ENCODE measurements around the gene NKIRAS1. TPM values are rescaled to one million over a fixed set of nuclear protein-coding genes. Genes with fewer than 3 reads are reported as not detected.
A peak's percentile ranks its signal among the peaks of the same experiment; 100 is the strongest.
"Not testable (repeated sequence)": the region's sequence is repeated elsewhere in the genome, so short reads cannot be mapped to it uniquely, and the experiment has no call there.

Gene NKIRAS1
- total RNA-seq, 1 donor from 2014 or later, result 45.7 TPM

DNA sequence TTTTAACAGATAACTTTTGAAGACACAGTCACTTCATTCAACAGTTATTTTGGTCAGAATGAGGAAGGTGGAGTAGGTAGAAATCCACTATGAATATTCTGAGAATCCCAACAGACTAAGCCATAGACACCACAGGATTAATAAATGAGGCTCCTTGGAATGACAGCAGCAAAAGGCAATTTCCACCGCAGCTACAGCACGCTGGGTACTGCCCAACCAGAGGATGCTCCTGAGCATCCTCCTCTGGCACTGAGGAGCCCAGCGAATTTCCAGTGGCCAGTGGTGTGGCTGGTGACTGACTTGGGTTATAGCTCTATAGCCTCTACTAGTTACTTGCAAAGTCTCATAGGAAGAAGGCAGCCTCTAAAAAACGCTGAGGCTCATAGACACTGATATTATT is 24.6 kb upstream of the NKIRAS1 start:
- DNase-seq (ENCODE audit: low spot score in 2 of 2) (no peak), FAIRE-seq (no peak)

- DNase-seq (ENCODE audit: low spot score in 2 of 2) (no peak), FAIRE-seq (no peak)
These were observed 24.0 kb upstream of the NKIRAS1 start for GRCh38 chr3:23940775-23941174.

DNA sequence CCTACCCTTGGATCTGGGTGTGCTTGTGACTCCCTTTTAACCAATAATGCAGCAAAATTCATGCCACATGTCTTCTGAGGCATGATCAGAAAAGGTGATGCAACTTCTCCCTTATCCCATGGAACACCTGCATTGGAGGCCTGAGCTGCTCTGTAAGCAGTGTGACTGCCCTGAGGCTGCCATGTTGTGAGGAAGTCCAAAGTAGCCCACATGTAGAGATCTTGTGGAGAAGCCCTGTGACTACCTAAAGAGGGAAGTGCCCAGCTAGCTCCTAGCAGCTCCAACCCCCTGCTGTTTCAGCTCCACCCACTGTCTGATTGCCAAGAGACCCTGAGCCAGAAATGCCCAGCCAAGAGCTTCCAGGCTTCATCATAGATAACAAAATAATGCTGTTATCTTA is 21.9 kb upstream of the NKIRAS1 start:
- no peak for DNase-seq (ENCODE audit: low spot score in 2 of 2)
- FAIRE-seq, result no peak

DNA sequence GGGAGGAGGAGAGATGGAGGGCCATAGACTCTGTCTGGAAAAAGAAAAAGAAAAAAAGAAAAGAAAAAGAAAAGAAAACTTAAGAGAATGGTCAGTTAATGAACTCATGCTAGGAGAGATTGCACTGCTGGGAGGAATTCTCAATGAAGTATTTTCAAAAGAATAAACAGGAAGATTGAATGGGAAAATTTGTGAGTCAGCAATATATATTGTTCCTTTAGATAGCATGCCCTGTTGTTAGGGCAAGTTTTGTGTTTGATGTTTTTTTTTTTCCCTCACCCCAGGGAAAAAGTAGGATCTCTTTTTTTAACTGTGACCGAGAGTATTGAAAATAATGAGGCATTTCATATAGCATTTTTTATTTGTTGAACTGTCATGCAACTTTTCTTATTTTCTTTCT is 20.5 kb upstream of the NKIRAS1 start:
- no peak for FAIRE-seq

GRCh38 chr3:23934253-23934652 is 17.5 kb upstream of the NKIRAS1 start:
- DNase-seq (ENCODE audit: low spot score in 2 of 2) (no peak), FAIRE-seq (no peak)

More for the DNA sequence above, 20.5 kb upstream of the NKIRAS1 start:
- no peak for DNase-seq (ENCODE audit: low spot score in 2 of 2)

GRCh38 chr3:23932571-23932970 is 15.8 kb upstream of the NKIRAS1 start:
- DNase-seq (ENCODE audit: low spot score in 2 of 2), result no peak
- FAIRE-seq, result no peak

DNA sequence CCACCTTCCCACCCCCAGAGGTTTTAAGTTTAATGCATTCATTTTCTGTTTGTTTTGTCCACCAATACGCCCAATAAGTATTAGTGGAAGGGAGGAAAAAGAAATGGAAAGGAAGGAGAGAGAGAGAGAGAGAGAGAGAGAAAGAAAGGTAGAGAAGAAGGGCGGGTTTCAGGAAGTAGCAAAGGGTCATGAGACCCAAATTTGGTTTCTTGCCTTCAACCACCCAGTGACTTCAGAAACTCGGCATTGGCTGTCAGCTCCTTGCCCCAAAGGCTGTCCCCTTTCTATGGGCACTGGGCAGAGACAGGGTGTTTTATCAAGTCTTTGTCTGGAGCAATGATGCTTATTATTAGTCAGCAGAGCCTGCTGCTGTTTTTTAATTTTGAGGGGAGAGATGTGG is 14.8 kb upstream of the NKIRAS1 start:
- FAIRE-seq (no peak), DNase-seq (ENCODE audit: low spot score in 2 of 2) (no peak)

DNA sequence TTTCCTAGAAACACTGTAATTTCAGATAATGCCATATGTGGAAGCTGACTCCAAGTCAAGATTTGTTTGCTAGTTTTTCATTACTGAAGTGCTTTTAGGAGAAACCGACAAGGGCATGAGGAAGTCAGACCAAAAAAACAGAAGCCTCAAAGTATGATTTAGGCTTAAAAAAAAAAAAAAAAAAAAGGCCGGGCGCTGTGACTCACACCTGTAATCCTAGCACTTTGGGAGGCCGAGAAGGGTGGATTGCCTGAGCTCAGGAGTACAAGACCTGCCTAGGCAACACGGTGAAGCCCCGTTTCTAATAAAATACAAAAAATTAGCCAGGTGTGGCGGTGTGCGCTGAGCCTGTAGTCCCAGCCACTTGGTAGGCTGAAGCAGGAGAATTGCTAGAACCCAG is 11.7 kb upstream of the NKIRAS1 start:
- FAIRE-seq, result no peak

DNA sequence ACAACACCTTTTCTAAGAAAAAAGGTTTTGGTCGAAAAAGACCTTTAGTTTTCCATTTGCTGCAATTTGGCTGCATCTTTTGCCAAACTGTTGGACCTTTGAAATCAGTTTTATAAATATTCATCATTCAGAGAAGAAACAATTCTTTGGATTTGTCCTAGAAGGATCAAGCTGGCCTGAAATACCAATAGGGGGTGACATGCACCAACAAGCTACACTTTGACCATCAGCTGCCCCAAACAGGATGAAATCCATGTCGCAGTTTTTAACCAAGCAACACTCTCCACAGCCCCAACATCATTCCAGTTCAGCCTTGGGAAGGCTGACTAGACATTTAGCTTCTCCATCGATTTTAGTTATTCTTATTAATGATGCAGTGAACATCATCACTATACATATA is 9.9 kb upstream of the NKIRAS1 start:
- FAIRE-seq, result no peak
- peak in 1 of 2 donors; percentile 25 for DNase-seq (ENCODE audit: low spot score in 2 of 2)

More for the DNA sequence above, 11.7 kb upstream of the NKIRAS1 start:
- no peak for DNase-seq (ENCODE audit: low spot score in 2 of 2)

- DNase-seq (ENCODE audit: low spot score in 2 of 2) (no peak), FAIRE-seq (no peak)
These were observed 9.5 kb upstream of the NKIRAS1 start for GRCh38 chr3:23926246-23926645.

GRCh38 chr3:23923786-23924185 is 7.0 kb upstream of the NKIRAS1 start:
- FAIRE-seq (no peak), DNase-seq (ENCODE audit: low spot score in 2 of 2) (no peak)

- no peak for FAIRE-seq
These were observed 4.3 kb upstream of the NKIRAS1 start for GRCh38 chr3:23921052-23921511.

GRCh38 chr3:23920151-23920655 is 3.4 kb upstream of the NKIRAS1 start:
- DNase-seq (ENCODE audit: low spot score in 2 of 2) (no peak), FAIRE-seq (no peak)

More at GRCh38 chr3:23921052-23921511, 4.3 kb upstream of the NKIRAS1 start:
- no peak for DNase-seq (ENCODE audit: low spot score in 2 of 2)

- DNase-seq (ENCODE audit: low spot score in 2 of 2) (no peak), FAIRE-seq (no peak)
These were observed 2.8 kb upstream of the NKIRAS1 start for GRCh38 chr3:23919628-23920027.

- DNase-seq (ENCODE audit: low spot score in 2 of 2); FAIRE-seq: not testable (repeated sequence)
These were observed 1.5 kb upstream of the NKIRAS1 start for GRCh38 chr3:23918331-23918730.

- not testable (repeated sequence) for DNase-seq (ENCODE audit: low spot score in 2 of 2); FAIRE-seq
These were observed 1.0 kb upstream of the NKIRAS1 start for GRCh38 chr3:23917679-23918303.

DNA sequence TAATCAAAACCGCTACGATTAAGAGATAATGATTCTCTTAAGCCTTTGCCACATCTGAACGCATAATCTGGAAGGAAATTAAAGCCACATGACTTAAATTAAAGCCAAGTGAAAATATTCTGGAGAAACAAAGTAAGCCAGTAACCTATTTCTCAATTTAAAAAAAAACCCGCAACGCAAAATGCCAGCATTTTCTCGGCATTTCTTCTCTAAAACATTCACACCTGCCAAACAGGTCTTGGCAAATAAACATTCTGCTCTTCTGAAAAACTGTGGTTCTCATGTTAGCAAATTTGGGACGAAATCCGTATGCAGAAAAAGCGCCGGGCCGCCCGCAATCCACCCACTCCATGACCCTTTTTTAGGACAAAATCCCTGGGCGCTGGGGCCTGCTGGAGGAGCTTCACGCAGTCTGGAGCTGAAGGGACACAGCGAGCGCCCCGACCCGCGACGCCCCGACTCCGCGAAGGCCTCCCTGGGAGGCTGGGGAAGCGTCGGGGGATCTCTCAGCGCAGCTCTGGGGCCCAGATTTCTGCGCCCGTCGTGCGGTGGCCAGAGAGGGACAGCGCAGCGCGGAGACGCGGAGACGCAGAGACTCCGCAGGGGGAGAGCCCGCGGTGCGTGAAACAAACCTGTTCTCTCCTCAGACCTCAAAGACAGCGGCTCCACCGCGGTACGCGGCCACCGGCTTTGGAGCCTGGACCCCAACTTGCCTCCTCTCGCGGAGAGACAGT is 471 bp downstream of the NKIRAS1 start:
- FAIRE-seq, result no peak

DNA sequence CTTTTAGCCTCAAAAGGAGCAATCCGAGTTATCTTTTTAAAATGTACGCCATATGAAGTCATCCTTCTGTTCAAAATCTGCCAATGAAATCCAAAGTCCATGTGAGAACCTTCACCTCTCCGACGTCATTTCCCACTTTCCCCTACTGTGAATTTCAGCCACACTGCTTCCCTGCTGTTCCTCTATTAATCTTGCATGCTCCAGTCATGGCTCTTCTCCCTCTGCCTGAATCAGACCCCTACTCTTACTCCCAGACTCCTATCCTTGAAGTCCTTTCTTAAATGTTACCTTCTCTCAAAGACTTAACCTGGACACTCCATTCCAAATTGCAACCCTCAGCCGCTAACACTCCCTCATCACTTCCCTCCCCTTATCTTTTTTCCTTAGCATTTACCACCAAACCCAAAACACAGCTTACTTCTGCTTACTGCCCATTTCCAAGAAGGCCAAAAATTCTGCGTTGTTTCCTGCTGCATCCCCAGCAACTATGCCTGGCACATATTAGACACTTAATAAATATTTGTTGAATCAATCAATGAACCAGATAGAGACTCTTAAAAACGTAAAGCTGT is 1.2 kb downstream of the NKIRAS1 start:
- FAIRE-seq (no peak), DNase-seq (ENCODE audit: low spot score in 2 of 2) (peak in 1 of 2 donors; percentile 15)

More for the DNA sequence above, 471 bp downstream of the NKIRAS1 start:
- DNase-seq (ENCODE audit: low spot score in 2 of 2), result peak in 1 of 2 donors; percentile 42

GRCh38 chr3:23913873-23914743 is 2.7 kb downstream of the NKIRAS1 start:
- no peak for DNase-seq (ENCODE audit: low spot score in 2 of 2)
- no peak for FAIRE-seq

GRCh38 chr3:23913182-23913581 is 3.6 kb downstream of the NKIRAS1 start:
- FAIRE-seq (no peak), DNase-seq (ENCODE audit: low spot score in 2 of 2) (no peak)
